DND-41 (cell line): ENCODE data around the gene KIAA1328.

Experiments used
- CTCF ChIP-seq: IDR thresholded peaks from 2 replicates; pipeline ENCODE4 v1.5.1; 2012; ENCODE audit warnings: borderline replicate concordance, low read length, moderate library complexity, mild to moderate bottlenecking; ENCODE audit not compliant: poor library complexity, severe bottlenecking; ENCODE audit errors: extremely low read depth
- EZH2 ChIP-seq: IDR thresholded peaks from 3 replicates; pipeline ENCODE4 v1.6.1; 2012; ENCODE audit warnings: borderline replicate concordance, low read depth, mild to moderate bottlenecking, moderate library complexity, low read length, inconsistent platforms; ENCODE audit not compliant: severe bottlenecking

GRCh38 chr18:37242091-37242490 lies 413.2 kb downstream of the KIAA1328 start:
- TF ChIP-seq CTCF (no peak), EZH2 (no peak)
